Endodermal cell (in vitro differentiated cells): ENCODE data around the gene SNRPD3. TPM values are rescaled to one million over a fixed set of nuclear protein-coding genes. Genes with fewer than 3 reads are reported as not detected.

ENCODE experiments used
- DNase-seq: peaks from one replicate; pipeline ENCODE4 v3.0.0-alpha.2; 2017
- H3K27ac ChIP-seq: 2 replicates; pipeline ENCODE4 v1.5.1; 2013; ENCODE audit warnings: mild to moderate bottlenecking, low read depth, low read length, moderate library complexity
- H3K27me3 ChIP-seq: 2 replicates; pipeline ENCODE4 v1.6.1; 2013; ENCODE audit warnings: mild to moderate bottlenecking, low read length, moderate library complexity; ENCODE audit not compliant: insufficient read depth, control insufficient read depth, poor library complexity, severe bottlenecking
- H3K36me3 ChIP-seq: 2 replicates; pipeline ENCODE4 v1.7.0; 2013; ENCODE audit warnings: mild to moderate bottlenecking, low read length, moderate library complexity; ENCODE audit not compliant: control insufficient read depth, insufficient read depth
- H3K4me1 ChIP-seq: one replicate; pipeline ENCODE4 v1.7.0; 2013; ENCODE audit warnings: low read length; ENCODE audit not compliant: control insufficient read depth, insufficient read depth
- H3K4me3 ChIP-seq: 2 replicates; pipeline ENCODE4 v1.5.1; 2013; ENCODE audit warnings: mild to moderate bottlenecking, low read length, moderate library complexity
- H3K9ac ChIP-seq: 2 replicates; pipeline ENCODE4 v1.6.1; 2013; ENCODE audit warnings: mild to moderate bottlenecking, low read length, moderate library complexity; ENCODE audit not compliant: poor library complexity, severe bottlenecking; ENCODE audit errors: extremely low read depth
- H3K9me3 ChIP-seq: 2 replicates; pipeline ENCODE4 v1.6.1; 2013; ENCODE audit warnings: mild to moderate bottlenecking, low read length, moderate library complexity; ENCODE audit not compliant: control insufficient read depth
- H3K27ac Mint-ChIP-seq: 2 replicates; pipeline ENCODE4 v1.8.0; 2020; ENCODE audit warnings: mixed read lengths
- H3K27me3 Mint-ChIP-seq: 2 replicates; pipeline ENCODE4 v1.8.0; 2021; ENCODE audit warnings: mild to moderate bottlenecking, mixed read lengths; ENCODE audit not compliant: insufficient read depth
- H3K36me3 Mint-ChIP-seq: 2 replicates; pipeline ENCODE4 v1.8.0; 2020; ENCODE audit warnings: low read depth, mixed read lengths
- H3K4me1 Mint-ChIP-seq: 2 replicates; pipeline ENCODE4 v1.8.0; 2020; ENCODE audit warnings: mixed read lengths
- H3K4me3 Mint-ChIP-seq: 2 replicates; pipeline ENCODE4 v1.8.0; 2020; ENCODE audit warnings: mild to moderate bottlenecking, moderate library complexity, mixed read lengths
- H3K9me3 Mint-ChIP-seq: 2 replicates; pipeline ENCODE4 v1.8.0; 2020; ENCODE audit warnings: mild to moderate bottlenecking, mixed read lengths
- CTCF ChIP-seq: fragments of 200-600 bp; sonication (generic); conservative IDR thresholded peaks from 2 replicates; pipeline ENCODE4 v1.5.0; 2021; ENCODE audit warnings: antibody characterized with exemption, mild to moderate bottlenecking
- WGBS, 2 experiments: methylation state at CpG; one replicate each; pipeline versions ENCODE4 v1.1.5 to v1.1.7; 2013; ENCODE audit warnings: missing lambda C conversion rate in 2 of 2, mixed read lengths in 1 of 2; ENCODE audit not compliant: insufficient coverage in 1 of 2, insufficient read length in 1 of 2; 5-methylcytosine and 5-hydroxymethylcytosine counted together
- total RNA-seq, 2 donors: library from RNA; stranded (reverse); fragmentation: NEBNext Ultra II Directional in 1 of 2; extraction: Animal tissue kit (Norgen Biotek cat#: 25700) in 1 of 2; gene quantifications; 2 replicates in 1 of 2; 3 replicates in 1 of 2; pipeline ENCODE4 v1.2.1, GENCODE V29; 2021

The SNRPD3 gene
- total RNA-seq, 2 donors from 2014 or later = 158 to 180 TPM

GRCh38 chr22:24580276-24580675 is 24.5 kb downstream of the SNRPD3 start:
- Mint-ChIP-seq H3K4me3 (no peak overlapping the region), H3K27me3 (no peaks in the 10 kb centered on the region), H3K4me1 (peaks cover 12% of the 10 kb centered on the region), H3K27ac (no peak overlapping the region), H3K9me3 (no peaks in the 10 kb centered on the region), H3K36me3 (peaks cover 4% of the 10 kb centered on the region)
- TF ChIP-seq CTCF = no peak
- Histone ChIP-seq H3K4me3 (no peak overlapping the region), H3K4me1 (no peaks in the 10 kb centered on the region), H3K27me3 (no peaks in the 10 kb centered on the region), H3K9me3 (no peaks in the 10 kb centered on the region), H3K36me3 (peaks cover 6% of the 10 kb centered on the region), H3K9ac (no peak overlapping the region), H3K27ac (no peak overlapping the region)
- no peak for DNase-seq
- 88 to 100% methylated on average over 2 of the region's 2 CpGs for WGBS, 2 experiments

- Mint-ChIP-seq H3K27me3 (no peaks in the 10 kb centered on the region), H3K4me1 (peaks cover 12% of the 10 kb centered on the region), H3K9me3 (no peaks in the 10 kb centered on the region), H3K27ac (no peak overlapping the region), H3K36me3 (no peaks in the 10 kb centered on the region), H3K4me3 (no peak overlapping the region)
- H3K9ac ChIP-seq = no peak overlapping the region
- no peaks in the 10 kb centered on the region for H3K9me3 ChIP-seq
- 93 to 94% methylated on average over 11 to 12 of the region's 12 CpGs for WGBS, 2 experiments
- no peaks in the 10 kb centered on the region for H3K27me3 ChIP-seq
- H3K27ac ChIP-seq = no peak overlapping the region
- no peak for DNase-seq
- H3K4me1 ChIP-seq = no peaks in the 10 kb centered on the region
- no peak overlapping the region for H3K4me3 ChIP-seq
- TF ChIP-seq CTCF = no peak
- H3K36me3 ChIP-seq = peaks cover 6% of the 10 kb centered on the region
These were observed 26.4 kb downstream of the SNRPD3 start for GRCh38 chr22:24582056-24582814.

GRCh38 chr22:24583221-24584165 is 27.7 kb downstream of the SNRPD3 start:
- TF ChIP-seq CTCF = no peak
- Histone ChIP-seq H3K27ac (no peak overlapping the region), H3K4me1 (no peaks in the 10 kb centered on the region), H3K9me3 (no peaks in the 10 kb centered on the region), H3K27me3 (no peaks in the 10 kb centered on the region), H3K4me3 (no peak overlapping the region), H3K9ac (no peak overlapping the region), H3K36me3 (no peaks in the 10 kb centered on the region)
- Mint-ChIP-seq H3K4me1 (peaks cover 5% of the 10 kb centered on the region), H3K9me3 (no peaks in the 10 kb centered on the region), H3K4me3 (no peak overlapping the region), H3K27me3 (no peaks in the 10 kb centered on the region), H3K27ac (peak overlapping the region; percentile 21), H3K36me3 (no peaks in the 10 kb centered on the region)
- WGBS, 2 experiments = 83 to 95% methylated on average over 13 to 19 of the region's 19 CpGs
- DNase-seq = peak; percentile 55
